Rectal smooth muscle tissue (tissue), 1 donor: ENCODE results near the gene CDC42SE1.

Source experiments
- H3K27ac ChIP-seq: one replicate; pipeline ENCODE4 v1.7.0; 2013; ENCODE audit warnings: low read depth, low read length, inconsistent platforms
- H3K27me3 ChIP-seq: one replicate; pipeline ENCODE4 v1.7.0; 2013; ENCODE audit warnings: low read length; ENCODE audit not compliant: control insufficient read depth, insufficient read depth
- H3K36me3 ChIP-seq: one replicate; pipeline ENCODE4 v1.7.0; 2013; ENCODE audit warnings: low read length; ENCODE audit not compliant: control insufficient read depth, insufficient read depth
- H3K4me1 ChIP-seq: one replicate; pipeline ENCODE4 v1.7.0; 2013; ENCODE audit warnings: low read length; ENCODE audit not compliant: control insufficient read depth, insufficient read depth
- H3K4me3 ChIP-seq: one replicate; pipeline ENCODE4 v1.7.0; 2013; ENCODE audit warnings: low read length
- H3K9ac ChIP-seq: one replicate; pipeline ENCODE4 v1.7.0; 2013; ENCODE audit warnings: low read length

The CDC42SE1 gene

GRCh38 chr1:151048645-151049032 is 10.8 kb downstream of the CDC42SE1 start:
- peak overlapping the region; percentile 95 for H3K4me3 ChIP-seq
- peaks cover 6% of the 10 kb centered on the region for H3K4me1 ChIP-seq
- H3K36me3 ChIP-seq: peaks cover 12% of the 10 kb centered on the region
- no peaks in the 10 kb centered on the region for H3K27me3 ChIP-seq
- H3K27ac ChIP-seq: peak overlapping the region; percentile 91
- H3K9ac ChIP-seq: no peak overlapping the region

- Histone ChIP-seq H3K36me3 (peaks cover 8% of the 10 kb centered on the region), H3K4me3 (peak overlapping the region; percentile 95), H3K9ac (peak overlapping the region; percentile 85), H3K27me3 (no peaks in the 10 kb centered on the region), H3K27ac (peak overlapping the region; percentile 91), H3K4me1 (peaks cover 6% of the 10 kb centered on the region)
Measured at GRCh38 chr1:151047925-151048644, 11.3 kb downstream of the CDC42SE1 start.

- peaks cover 5% of the 10 kb centered on the region for H3K36me3 ChIP-seq
- peak within 1 kb of the TSS; percentile 91 for H3K27ac ChIP-seq
- peak within 1 kb of the TSS; percentile 85 for H3K9ac ChIP-seq
- no peaks in the 10 kb centered on the region for H3K27me3 ChIP-seq
- peak within 1 kb of the TSS; percentile 95 for H3K4me3 ChIP-seq
- peaks cover 6% of the 10 kb centered on the region for H3K4me1 ChIP-seq
Measured at GRCh38 chr1:151047591-151047924, 11.9 kb downstream of the CDC42SE1 start, which contains the start of gene C1orf56. Gene C1orf56 (plus strand): TSS chr1:151047751. CDS start chr1:151047848, 97 bp downstream.

GRCh38 chr1:151043163-151043562 is 16.3 kb downstream of the CDC42SE1 start:
- Histone ChIP-seq H3K27me3 (no peaks in the 10 kb centered on the region), H3K4me1 (peaks cover 2% of the 10 kb centered on the region), H3K4me3 (no peak overlapping the region), H3K9ac (no peak overlapping the region), H3K36me3 (no peaks in the 10 kb centered on the region), H3K27ac (no peak overlapping the region)

- H3K36me3 ChIP-seq: no peaks in the 10 kb centered on the region
- no peaks in the 10 kb centered on the region for H3K27me3 ChIP-seq
Measured at GRCh38 chr1:151039521-151039920, 19.9 kb downstream of the CDC42SE1 start.

GRCh38 chr1:151037032-151037431 is 22.4 kb downstream of the CDC42SE1 start:
- no peak overlapping the region for H3K9ac ChIP-seq
- no peaks in the 10 kb centered on the region for H3K27me3 ChIP-seq
- no peaks in the 10 kb centered on the region for H3K4me1 ChIP-seq
- no peak overlapping the region for H3K4me3 ChIP-seq
- no peaks in the 10 kb centered on the region for H3K36me3 ChIP-seq
- no peak overlapping the region for H3K27ac ChIP-seq

More at GRCh38 chr1:151039521-151039920, 19.9 kb downstream of the CDC42SE1 start:
- Histone ChIP-seq H3K27ac (no peak overlapping the region), H3K4me1 (no peaks in the 10 kb centered on the region), H3K9ac (no peak overlapping the region), H3K4me3 (no peak overlapping the region)

GRCh38 chr1:151036356-151036755 is 23.1 kb downstream of the CDC42SE1 start, which contains the start of gene BNIPL:
Gene BNIPL (plus strand): TSS chr1:151036586. CDS start chr1:151036726, 140 bp downstream.
- Histone ChIP-seq H3K36me3 (peaks cover 2% of the 10 kb centered on the region), H3K4me3 (no peak within 1 kb of the TSS), H3K27me3 (no peaks in the 10 kb centered on the region), H3K9ac (no peak within 1 kb of the TSS), H3K4me1 (no peaks in the 10 kb centered on the region), H3K27ac (no peak within 1 kb of the TSS)

- Histone ChIP-seq H3K27me3 (no peaks in the 10 kb centered on the region), H3K27ac (no peak overlapping the region), H3K4me1 (no peaks in the 10 kb centered on the region), H3K9ac (no peak overlapping the region), H3K4me3 (no peak overlapping the region), H3K36me3 (peaks cover 2% of the 10 kb centered on the region)
Measured at GRCh38 chr1:151035167-151035566, 24.3 kb downstream of the CDC42SE1 start.

- Histone ChIP-seq H3K27ac (no peak overlapping the region), H3K4me1 (no peaks in the 10 kb centered on the region), H3K27me3 (no peaks in the 10 kb centered on the region), H3K36me3 (peaks cover 4% of the 10 kb centered on the region), H3K4me3 (no peak overlapping the region), H3K9ac (no peak overlapping the region)
Measured at GRCh38 chr1:151032164-151032563, 27.3 kb downstream of the CDC42SE1 start.

- peaks cover 7% of the 10 kb centered on the region for H3K36me3 ChIP-seq
- H3K27ac ChIP-seq: no peak overlapping the region
- H3K4me1 ChIP-seq: peaks cover 3% of the 10 kb centered on the region
- H3K9ac ChIP-seq: no peak overlapping the region
- H3K4me3 ChIP-seq: no peak overlapping the region
- no peaks in the 10 kb centered on the region for H3K27me3 ChIP-seq
Measured at GRCh38 chr1:151026460-151026859, 33.0 kb downstream of the CDC42SE1 start.

GRCh38 chr1:151024540-151025146 is 34.8 kb downstream of the CDC42SE1 start:
- peak overlapping the region; percentile 15 for H3K27ac ChIP-seq
- peaks cover 7% of the 10 kb centered on the region for H3K36me3 ChIP-seq
- H3K9ac ChIP-seq: no peak overlapping the region

GRCh38 chr1:151013518-151013917 is 45.9 kb downstream of the CDC42SE1 start:
- Histone ChIP-seq H3K4me1 (no peaks in the 10 kb centered on the region), H3K9ac (no peak overlapping the region), H3K36me3 (peaks cover 6% of the 10 kb centered on the region), H3K27me3 (no peaks in the 10 kb centered on the region), H3K4me3 (no peak overlapping the region), H3K27ac (peak overlapping the region; percentile 27)

More at GRCh38 chr1:151024540-151025146, 34.8 kb downstream of the CDC42SE1 start:
- Histone ChIP-seq H3K27me3 (no peaks in the 10 kb centered on the region), H3K4me3 (no peak overlapping the region), H3K4me1 (peaks cover 3% of the 10 kb centered on the region)
